Transverse colon (tissue), 4 donors: ENCODE data around the gene RIPOR3. TPM values are rescaled to one million over a fixed set of nuclear protein-coding genes. Genes with fewer than 3 reads are reported as not detected.

ENCODE experiments used
- DNase-seq: peaks from one replicate; pipeline ENCODE4 v3.0.0-alpha.2; 2019
- H3K27ac ChIP-seq, 4 donors: fragments of 200-600 bp; sonication (generic); 2 replicates each; pipeline ENCODE4 v1.5.1; 2016 to 2018; ENCODE audit warnings: inconsistent platforms in 4 of 4
- H3K27me3 ChIP-seq: fragments of 200-600 bp; sonication (generic); 2 replicates; pipeline ENCODE4 v1.5.1; 2017; ENCODE audit warnings: inconsistent platforms
- H3K36me3 ChIP-seq, 4 donors: fragments of 200-600 bp; sonication (generic); 2 replicates each; pipeline ENCODE4 v1.5.1; 2017 to 2019; ENCODE audit warnings: inconsistent platforms in 4 of 4
- H3K4me1 ChIP-seq, 4 donors: fragments of 200-600 bp; sonication (generic); 2 replicates each; pipeline ENCODE4 v1.5.1; 2017 to 2020; ENCODE audit warnings: inconsistent platforms in 4 of 4
- H3K4me3 ChIP-seq, 4 donors: fragments of 200-600 bp; sonication (generic); 1 replicate in 1 of 4; 2 replicates in 3 of 4; pipeline versions ENCODE4 v1.5.1 to v1.6.1; 2017 to 2019; ENCODE audit warnings: inconsistent platforms in 4 of 4
- H3K9me3 ChIP-seq, 2 donors: fragments of 200-600 bp; sonication (generic); 2 replicates each; pipeline ENCODE4 v1.5.1; 2017 to 2019; ENCODE audit warnings: inconsistent platforms in 2 of 2
- CTCF ChIP-seq, 5 experiments: fragments of 200-600 bp in 3 of 5; fragments of 450-650 bp in 2 of 5; sonication (generic) in 3 of 5; IDR thresholded peaks; 1 replicate in 2 of 5; 2 replicates in 3 of 5; pipeline ENCODE4 v1.5.1; 2016 to 2017; ENCODE audit warnings: antibody characterized with exemption in 5 of 5, inconsistent platforms in 3 of 5, mild to moderate bottlenecking in 2 of 5, moderate library complexity in 1 of 5
- EP300 ChIP-seq: sonication (generic); formaldehyde crosslinking; IDR thresholded peaks from one replicate; pipeline ENCODE4 v1.6.1; 2017; ENCODE audit warnings: antibody characterized with exemption, low read depth
- POLR2A ChIP-seq: fragments of 450-650 bp; IDR thresholded peaks from one replicate; pipeline ENCODE4 v1.6.1; 2016; ENCODE audit warnings: antibody characterized with exemption, mild to moderate bottlenecking, moderate library complexity
- POLR2AphosphoS5 ChIP-seq, 3 donors: sonication (generic); formaldehyde crosslinking; IDR thresholded peaks; one replicate each; pipeline ENCODE4 v1.6.1; 2016; ENCODE audit warnings: antibody characterized with exemption in 3 of 3
- WGBS, 2 donors: methylation state at CpG; one replicate each; pipeline ENCODE4 v1.1.5; 2018; ENCODE audit warnings: low coverage in 1 of 2; 5-methylcytosine and 5-hydroxymethylcytosine counted together
- in situ Hi-C, 4 donors: fragments of 200-750 bp; cut with MboI; loops; one replicate each; pipeline versions ENCODE4 v1.15.0 to v1.15.1; 2017; ENCODE audit warnings: low sequenced_read_pairs in 3 of 4, low pct_ligation_motif_present in 1 of 4, low pct_unique_long_range_greater_than_20kb in 1 of 4
- intact Hi-C: fragments of 100-400 bp; cut with DNase I; formaldehyde crosslinking; loops from one replicate; pipeline ENCODE4 v1.15.1; 2023; ENCODE audit warnings: low total_unique reads
- total RNA-seq, 4 donors: library from RNA; depleted of rRNA; stranded (reverse); fragments of >200 nt; gene quantifications; one replicate each; pipeline ENCODE4 v1.1.0, GENCODE V29; 2016

RIPOR3 gene
- total RNA-seq, 4 donors from 2014 or later = 4.6 to 15.7 (median 8.7) TPM

GRCh38 chr20:50565871-50566270 is 125.5 kb downstream of the RIPOR3 start:
- no peaks in the 10 kb centered on the region for H3K9me3 ChIP-seq
- in situ Hi-C loops (no loop called here), intact Hi-C loops (no loop called here)
- H3K4me1 ChIP-seq = peaks cover 3 to 14% (median 10%) of the 10 kb centered on the region in 4 donors
- no peak for DNase-seq
- no peaks in the 10 kb centered on the region for H3K27me3 ChIP-seq
- TF ChIP-seq POLR2AphosphoS5 (IDR thresholded peaks at IDR 0.05) (no peak), CTCF (IDR thresholded peaks at IDR 0.05) (no peak), EP300 (no peak), POLR2A (no peak)
- peaks cover 0 to 27% (median 6%) of the 10 kb centered on the region in 4 donors for H3K36me3 ChIP-seq
- no peak overlapping the region for H3K4me3 ChIP-seq
- 85 to 88% methylated on average over 2 to 4 of the region's 4 CpGs for WGBS, 2 donors
- H3K27ac ChIP-seq = no peak overlapping the region

GRCh38 chr20:50565383-50565782 is 126.0 kb downstream of the RIPOR3 start:
- no peak for DNase-seq
- in situ Hi-C loops = no loop called here
- H3K4me1 ChIP-seq = peaks cover 8 to 19% (median 12%) of the 10 kb centered on the region in 4 donors
- no peaks in the 10 kb centered on the region for H3K27me3 ChIP-seq
- peaks cover 0 to 27% (median 6%) of the 10 kb centered on the region in 4 donors for H3K36me3 ChIP-seq
- no peak for TF ChIP-seq POLR2AphosphoS5 (IDR thresholded peaks at IDR 0.05)
- intact Hi-C loops = no loop called here
- 83% methylated on average over 2 of the region's 2 CpGs; no CpG with 5 or more reads in 1 of the 2 donors for WGBS, 2 donors
- H3K27ac ChIP-seq = no peak overlapping the region
- H3K9me3 ChIP-seq = no peaks in the 10 kb centered on the region
- no peak overlapping the region for H3K4me3 ChIP-seq

DNA sequence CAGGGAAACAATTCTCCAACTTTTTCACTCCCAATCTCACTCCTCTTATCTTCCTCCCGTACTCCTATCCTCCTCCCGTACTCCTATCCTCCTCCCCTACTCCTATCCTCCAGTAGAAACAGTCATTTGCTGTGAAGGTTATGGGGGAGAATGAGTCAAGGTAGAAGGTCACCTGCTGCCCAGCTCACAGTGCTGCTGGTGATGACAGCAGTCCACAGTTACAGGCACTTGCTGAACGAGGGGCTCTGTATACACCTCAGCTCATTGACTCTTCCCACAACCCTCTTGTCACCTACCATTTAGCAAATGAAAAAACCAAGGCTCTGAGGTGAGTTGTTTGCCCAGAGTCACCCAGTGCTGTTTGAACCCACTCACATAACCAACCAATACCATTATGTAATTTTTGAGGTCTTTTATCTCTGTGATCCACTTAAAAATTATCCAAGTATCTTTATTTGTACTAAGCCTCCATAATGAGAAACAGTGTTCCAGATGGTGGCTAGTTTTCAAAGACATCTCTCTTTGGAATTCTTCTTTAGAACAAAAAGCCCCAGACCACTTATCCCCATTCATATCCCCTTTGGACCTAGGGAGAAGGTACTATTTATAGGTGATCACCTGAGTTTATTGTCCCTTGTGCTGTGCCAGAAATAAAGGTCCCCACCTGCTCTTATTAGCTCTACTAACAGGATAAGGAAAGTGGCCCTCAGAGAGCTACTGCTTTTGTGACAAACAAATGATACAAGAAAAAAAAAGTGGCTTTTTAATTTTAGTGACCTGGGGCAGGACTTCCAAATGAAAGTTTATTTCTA is 128.0 kb downstream of the RIPOR3 start:
- Histone ChIP-seq H3K4me3 (no peak overlapping the region), H3K4me1 (peaks cover 9 to 28% (median 14%) of the 10 kb centered on the region in 4 donors), H3K36me3 (peaks cover 0 to 17% (median 3%) of the 10 kb centered on the region in 4 donors), H3K27ac (no peak overlapping the region), H3K27me3 (no peaks in the 10 kb centered on the region), H3K9me3 (no peaks in the 10 kb centered on the region)
- WGBS, 2 donors = 92 to 97% methylated on average over 3 of the region's 3 CpGs
- in situ Hi-C loops (no loop called here), intact Hi-C loops (no loop called here)
- no peak for DNase-seq
- TF ChIP-seq POLR2A (no peak), EP300 (no peak), CTCF (IDR thresholded peaks at IDR 0.05) (no peak), POLR2AphosphoS5 (IDR thresholded peaks at IDR 0.05) (no peak)

- Histone ChIP-seq H3K4me3 (no peak overlapping the region), H3K27ac (peak overlapping the region; percentile 44 to 74 (median 72)), H3K9me3 (no peaks in the 10 kb centered on the region), H3K4me1 (peaks cover 9 to 28% (median 14%) of the 10 kb centered on the region in 4 donors), H3K36me3 (peaks cover 0 to 8% (median 0%) of the 10 kb centered on the region in 4 donors), H3K27me3 (no peaks in the 10 kb centered on the region)
- intact Hi-C loops = no loop called here
- TF ChIP-seq EP300 (no peak), CTCF (IDR thresholded peaks at IDR 0.05) (no peak), POLR2AphosphoS5 (IDR thresholded peaks at IDR 0.05) (no peak), POLR2A (no peak)
- in situ Hi-C loops = no loop called here
- DNase-seq = no peak
- WGBS, 2 donors = 90 to 100% methylated on average over 1 to 7 of the region's 7 CpGs
Observed at GRCh38 chr20:50562262-50562701, 129.1 kb downstream of the RIPOR3 start.
